ENCODE results near the gene TRMT2B.

The TRMT2B gene, protein sequence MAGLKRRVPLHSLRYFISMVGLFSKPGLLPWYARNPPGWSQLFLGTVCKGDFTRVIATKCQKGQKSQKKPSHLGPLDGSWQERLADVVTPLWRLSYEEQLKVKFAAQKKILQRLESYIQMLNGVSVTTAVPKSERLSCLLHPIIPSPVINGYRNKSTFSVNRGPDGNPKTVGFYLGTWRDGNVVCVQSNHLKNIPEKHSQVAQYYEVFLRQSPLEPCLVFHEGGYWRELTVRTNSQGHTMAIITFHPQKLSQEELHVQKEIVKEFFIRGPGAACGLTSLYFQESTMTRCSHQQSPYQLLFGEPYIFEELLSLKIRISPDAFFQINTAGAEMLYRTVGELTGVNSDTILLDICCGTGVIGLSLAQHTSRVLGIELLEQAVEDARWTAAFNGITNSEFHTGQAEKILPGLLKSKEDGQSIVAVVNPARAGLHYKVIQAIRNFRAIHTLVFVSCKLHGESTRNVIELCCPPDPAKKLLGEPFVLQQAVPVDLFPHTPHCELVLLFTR

GRCh38 chrX:101051549-101052302 lies at the start of gene TRMT2B:
Gene TRMT2B, minus strand, starts transcription at chrX:101052111. Its CDS starts 9,822 bp downstream, at chrX:101042289.
- H3K4me1 ChIP-seq (ENCODE audit: control insufficient read depth in 1 of 2, insufficient read depth in 2 of 2, low read length in 2 of 2) = no peaks in the 10 kb centered on the region
- no peaks in the 10 kb centered on the region for H3K27me3 ChIP-seq (ENCODE audit: control insufficient read depth in 1 of 2, insufficient read depth in 2 of 2, low read length in 2 of 2)
- H3K9ac ChIP-seq (ENCODE audit: low read depth in 1 of 2, low read length in 2 of 2) = peak within 1 kb of the TSS; percentile 70 to 79
- no peaks in the 10 kb centered on the region for H3K9me3 ChIP-seq (ENCODE audit: control insufficient read depth in 1 of 2, low read length in 2 of 2)
- no peaks in the 10 kb centered on the region for H3K36me3 ChIP-seq (ENCODE audit: control insufficient read depth in 1 of 2, insufficient read depth in 2 of 2, low read length in 2 of 2)
- peak within 1 kb of the TSS; percentile 83 to 84 for H3K4me3 ChIP-seq (ENCODE audit: low read depth in 1 of 2, low read length in 2 of 2)
- H3K27ac ChIP-seq (ENCODE audit: low read depth, low read length) = peak within 1 kb of the TSS; percentile 86

- Histone ChIP-seq H3K4me3 (ENCODE audit: low read depth in 1 of 2, low read length in 2 of 2) (peak within 1 kb of the TSS; percentile 74 to 80), H3K4me1 (ENCODE audit: control insufficient read depth in 1 of 2, insufficient read depth in 2 of 2, low read length in 2 of 2) (peaks cover 0 to 6% of the 10 kb centered on the region in 2 donors), H3K27me3 (ENCODE audit: control insufficient read depth in 1 of 2, insufficient read depth in 2 of 2, low read length in 2 of 2) (no peaks in the 10 kb centered on the region), H3K36me3 (ENCODE audit: control insufficient read depth in 1 of 2, insufficient read depth in 2 of 2, low read length in 2 of 2) (no peaks in the 10 kb centered on the region), H3K9me3 (ENCODE audit: control insufficient read depth in 1 of 2, low read length in 2 of 2) (no peaks in the 10 kb centered on the region), H3K9ac (ENCODE audit: low read depth in 1 of 2, low read length in 2 of 2) (peak within 1 kb of the TSS; percentile 32 to 74), H3K27ac (ENCODE audit: low read depth, low read length) (peak within 1 kb of the TSS; percentile 8)
Measured at GRCh38 chrX:101097546-101098453, 45.9 kb upstream of the TRMT2B start, which contains the start of gene CENPI. Gene CENPI, plus strand, starts transcription at chrX:101098204. Its CDS starts 2,867 bp downstream, at chrX:101101071.

DNA sequence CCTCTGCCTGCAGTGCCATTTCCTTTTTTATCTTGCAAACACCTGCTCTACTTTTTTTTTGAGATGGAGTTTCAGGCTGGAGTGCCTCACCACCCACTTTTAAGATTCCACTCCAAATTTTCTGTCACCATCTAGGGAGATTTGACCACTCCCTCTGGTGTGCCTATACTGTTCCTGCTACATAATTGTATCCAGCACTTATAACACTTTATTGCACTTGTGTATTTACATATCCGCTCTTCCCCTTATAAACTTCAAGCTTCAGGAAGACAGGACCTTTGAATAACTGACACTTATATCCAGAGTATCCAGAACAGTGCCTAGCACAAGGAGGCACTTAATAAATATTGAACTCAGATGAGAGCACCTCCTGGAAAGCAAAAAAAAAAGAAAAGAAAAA lies 39.9 kb upstream of the TRMT2B start:
- H3K27ac ChIP-seq (ENCODE audit: low read depth, low read length) = no peak overlapping the region
- no peak overlapping the region for H3K4me3 ChIP-seq (ENCODE audit: low read depth in 1 of 2, low read length in 2 of 2)
- H3K27me3 ChIP-seq (ENCODE audit: control insufficient read depth in 1 of 2, insufficient read depth in 2 of 2, low read length in 2 of 2) = no peaks in the 10 kb centered on the region
- no peaks in the 10 kb centered on the region for H3K36me3 ChIP-seq (ENCODE audit: control insufficient read depth in 1 of 2, insufficient read depth in 2 of 2, low read length in 2 of 2)
- H3K9ac ChIP-seq (ENCODE audit: low read depth in 1 of 2, low read length in 2 of 2) = no peak overlapping the region
- H3K9me3 ChIP-seq (ENCODE audit: control insufficient read depth in 1 of 2, low read length in 2 of 2) = no peaks in the 10 kb centered on the region
- H3K4me1 ChIP-seq (ENCODE audit: control insufficient read depth in 1 of 2, insufficient read depth in 2 of 2, low read length in 2 of 2) = no peaks in the 10 kb centered on the region

- Histone ChIP-seq H3K4me1 (ENCODE audit: control insufficient read depth in 1 of 2, insufficient read depth in 2 of 2, low read length in 2 of 2) (no peaks in the 10 kb centered on the region), H3K27me3 (ENCODE audit: control insufficient read depth in 1 of 2, insufficient read depth in 2 of 2, low read length in 2 of 2) (no peaks in the 10 kb centered on the region), H3K36me3 (ENCODE audit: control insufficient read depth in 1 of 2, insufficient read depth in 2 of 2, low read length in 2 of 2) (no peaks in the 10 kb centered on the region), H3K4me3 (ENCODE audit: low read depth in 1 of 2, low read length in 2 of 2) (no peak overlapping the region), H3K9ac (ENCODE audit: low read depth in 1 of 2, low read length in 2 of 2) (no peak overlapping the region), H3K27ac (ENCODE audit: low read depth, low read length) (no peak overlapping the region), H3K9me3 (ENCODE audit: control insufficient read depth in 1 of 2, low read length in 2 of 2) (no peaks in the 10 kb centered on the region)
Measured at GRCh38 chrX:101081231-101081630, 29.3 kb upstream of the TRMT2B start.

DNA sequence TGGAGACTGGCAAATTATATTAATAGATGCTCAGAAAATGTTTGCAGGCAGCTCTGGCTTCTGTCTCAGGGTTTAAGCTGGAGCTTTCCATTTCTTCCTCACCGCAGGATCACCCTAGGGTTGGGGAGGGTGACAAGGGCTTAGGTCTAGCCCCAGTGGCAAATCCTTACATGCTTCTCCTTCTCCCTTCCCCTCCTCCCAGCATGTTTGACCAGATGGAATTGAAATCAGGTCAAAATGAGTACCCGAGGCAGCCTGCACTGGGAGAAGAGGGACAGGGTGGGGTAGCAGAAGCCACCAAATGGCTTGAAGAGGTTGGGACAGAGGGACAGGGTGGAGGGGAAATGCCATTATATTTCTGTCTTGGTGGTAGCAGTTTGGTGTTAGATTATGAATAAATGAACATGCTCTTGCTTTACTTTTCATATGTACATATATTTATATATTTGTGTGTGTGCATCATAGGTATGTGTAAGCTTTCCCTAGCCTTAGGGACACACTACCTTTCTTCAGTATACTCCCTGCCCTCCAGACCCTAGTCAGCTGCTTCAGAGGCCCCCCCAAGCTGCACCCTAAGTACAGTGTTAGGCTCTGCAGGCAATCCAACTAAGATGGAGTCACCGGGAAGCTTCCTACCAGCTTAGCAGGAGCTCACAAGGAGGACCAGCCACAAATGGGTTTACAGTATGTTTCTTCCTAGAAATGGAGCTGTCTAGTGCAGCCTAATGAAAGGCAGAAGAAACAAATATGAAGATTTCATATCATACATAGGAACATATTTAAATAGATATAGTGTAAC lies 28.6 kb upstream of the TRMT2B start:
- Histone ChIP-seq H3K9ac (ENCODE audit: low read depth in 1 of 2, low read length in 2 of 2) (no peak overlapping the region), H3K27ac (ENCODE audit: low read depth, low read length) (no peak overlapping the region)

GRCh38 chrX:101079736-101080270 lies 27.9 kb upstream of the TRMT2B start:
- H3K9ac ChIP-seq (ENCODE audit: low read depth in 1 of 2, low read length in 2 of 2) = no peak overlapping the region
- peak overlapping the region in 1 of 2 donors; percentile 35 for H3K4me3 ChIP-seq (ENCODE audit: low read depth in 1 of 2, low read length in 2 of 2)
- no peaks in the 10 kb centered on the region for H3K9me3 ChIP-seq (ENCODE audit: control insufficient read depth in 1 of 2, low read length in 2 of 2)
- H3K27me3 ChIP-seq (ENCODE audit: control insufficient read depth in 1 of 2, insufficient read depth in 2 of 2, low read length in 2 of 2) = no peaks in the 10 kb centered on the region
- no peaks in the 10 kb centered on the region for H3K36me3 ChIP-seq (ENCODE audit: control insufficient read depth in 1 of 2, insufficient read depth in 2 of 2, low read length in 2 of 2)
- no peak overlapping the region for H3K27ac ChIP-seq (ENCODE audit: low read depth, low read length)
- H3K4me1 ChIP-seq (ENCODE audit: control insufficient read depth in 1 of 2, insufficient read depth in 2 of 2, low read length in 2 of 2) = no peaks in the 10 kb centered on the region

More for the DNA sequence above, 28.6 kb upstream of the TRMT2B start:
- H3K9me3 ChIP-seq (ENCODE audit: control insufficient read depth in 1 of 2, low read length in 2 of 2) = no peaks in the 10 kb centered on the region
- no peak overlapping the region for H3K4me3 ChIP-seq (ENCODE audit: low read depth in 1 of 2, low read length in 2 of 2)
- H3K4me1 ChIP-seq (ENCODE audit: control insufficient read depth in 1 of 2, insufficient read depth in 2 of 2, low read length in 2 of 2) = no peaks in the 10 kb centered on the region
- H3K36me3 ChIP-seq (ENCODE audit: control insufficient read depth in 1 of 2, insufficient read depth in 2 of 2, low read length in 2 of 2) = no peaks in the 10 kb centered on the region
- H3K27me3 ChIP-seq (ENCODE audit: control insufficient read depth in 1 of 2, insufficient read depth in 2 of 2, low read length in 2 of 2) = no peaks in the 10 kb centered on the region

DNA sequence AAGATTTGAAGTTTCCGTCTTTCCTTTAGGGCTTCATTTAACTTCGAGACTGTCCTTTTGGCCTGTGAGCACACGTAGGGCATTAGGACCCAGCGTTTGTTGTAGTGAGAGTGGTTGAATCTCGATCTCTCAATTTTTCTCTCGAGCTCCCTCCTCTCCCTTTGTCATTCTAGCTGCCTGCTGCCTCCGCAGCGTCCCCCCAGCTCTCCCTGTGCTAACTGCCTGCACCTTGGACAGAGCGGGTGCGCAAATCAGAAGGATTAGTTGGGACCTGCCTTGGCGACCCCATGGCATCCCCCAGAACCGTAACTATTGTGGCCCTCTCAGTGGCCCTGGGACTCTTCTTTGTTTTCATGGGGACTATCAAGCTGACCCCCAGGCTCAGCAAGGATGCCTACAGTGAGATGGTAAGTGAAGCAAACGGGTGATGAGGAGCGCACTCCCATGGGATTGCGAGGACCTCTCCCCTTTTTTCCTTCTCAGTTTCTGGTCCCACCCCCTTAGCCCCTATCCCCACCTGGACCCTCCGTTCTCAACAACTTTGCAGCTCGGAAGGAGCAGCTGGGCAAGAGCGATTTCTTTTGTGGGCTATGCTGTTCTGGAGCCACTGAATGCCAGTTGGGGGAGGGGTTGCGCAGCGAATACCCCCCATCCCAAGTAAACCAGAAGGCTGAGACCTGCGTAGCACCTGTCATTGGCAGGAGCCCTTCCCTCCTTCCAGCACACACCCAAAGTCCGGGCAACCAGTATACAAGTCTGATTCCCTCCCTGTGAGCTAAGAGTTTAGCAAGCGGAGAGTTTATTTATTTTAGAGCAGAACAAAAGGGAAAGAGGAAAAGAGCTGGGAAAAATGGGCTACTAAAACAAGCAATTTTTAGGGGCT lies 27.0 kb upstream of the TRMT2B start, which contains the start of gene TMEM35A:
Gene TMEM35A, plus strand, starts transcription at position 164 of the 883 bp plus-strand sequence. Its CDS starts 124 bp downstream, at position 288.
- H3K36me3 ChIP-seq (ENCODE audit: control insufficient read depth in 1 of 2, insufficient read depth in 2 of 2, low read length in 2 of 2) = no peaks in the 10 kb centered on the region
- H3K4me3 ChIP-seq (ENCODE audit: low read depth in 1 of 2, low read length in 2 of 2) = peak within 1 kb of the TSS; percentile 52 to 58
- H3K27me3 ChIP-seq (ENCODE audit: control insufficient read depth in 1 of 2, insufficient read depth in 2 of 2, low read length in 2 of 2) = no peaks in the 10 kb centered on the region
- H3K9me3 ChIP-seq (ENCODE audit: control insufficient read depth in 1 of 2, low read length in 2 of 2) = no peaks in the 10 kb centered on the region
- no peak within 1 kb of the TSS for H3K27ac ChIP-seq (ENCODE audit: low read depth, low read length)
- no peaks in the 10 kb centered on the region for H3K4me1 ChIP-seq (ENCODE audit: control insufficient read depth in 1 of 2, insufficient read depth in 2 of 2, low read length in 2 of 2)
- no peak within 1 kb of the TSS for H3K9ac ChIP-seq (ENCODE audit: low read depth in 1 of 2, low read length in 2 of 2)

DNA sequence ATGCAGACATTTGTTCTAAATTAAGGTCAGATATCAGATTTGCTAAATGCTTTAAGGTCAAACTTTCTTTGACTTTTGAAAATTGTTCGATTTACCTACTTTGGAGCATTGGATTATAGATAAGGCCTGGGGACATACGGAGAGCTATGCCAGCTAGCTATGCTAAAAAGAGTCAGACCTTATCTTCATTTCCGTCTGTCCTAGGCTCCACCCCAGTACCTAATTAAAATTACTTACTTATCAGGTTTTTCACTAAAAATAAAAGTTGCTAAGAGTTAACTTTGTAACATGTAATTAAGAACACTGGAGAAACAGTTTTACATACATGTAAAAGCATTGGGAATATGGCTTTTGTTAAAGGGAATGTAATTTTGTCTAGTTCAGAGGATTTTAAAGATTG lies 19.7 kb upstream of the TRMT2B start:
- H3K36me3 ChIP-seq (ENCODE audit: control insufficient read depth in 1 of 2, insufficient read depth in 2 of 2, low read length in 2 of 2) = no peaks in the 10 kb centered on the region
- H3K4me1 ChIP-seq (ENCODE audit: control insufficient read depth in 1 of 2, insufficient read depth in 2 of 2, low read length in 2 of 2) = no peaks in the 10 kb centered on the region
- H3K9ac ChIP-seq (ENCODE audit: low read depth in 1 of 2, low read length in 2 of 2) = no peak overlapping the region
- H3K4me3 ChIP-seq (ENCODE audit: low read depth in 1 of 2, low read length in 2 of 2) = no peak overlapping the region
- H3K27ac ChIP-seq (ENCODE audit: low read depth, low read length) = no peak overlapping the region
- no peaks in the 10 kb centered on the region for H3K27me3 ChIP-seq (ENCODE audit: control insufficient read depth in 1 of 2, insufficient read depth in 2 of 2, low read length in 2 of 2)
- H3K9me3 ChIP-seq (ENCODE audit: control insufficient read depth in 1 of 2, low read length in 2 of 2) = no peaks in the 10 kb centered on the region
